Cardiac septum (tissue), 1 donor: Measurements from ENCODE around the gene KRTAP5-4. TPM values are rescaled to one million over a fixed set of nuclear protein-coding genes. Genes with fewer than 3 reads are reported as not detected.
"Not testable (repeated sequence)": the region's sequence is repeated elsewhere in the genome, so short reads cannot be mapped to it uniquely, and the experiment has no call there.

Source experiments
- DNase-seq: peaks from one replicate; pipeline ENCODE4 v3.0.0-alpha.2; 2020; ENCODE audit warnings: low spot score
- intact Hi-C: fragments of 100-400 bp; cut with DNase I; formaldehyde crosslinking; loops from one replicate; pipeline ENCODE4 v1.14.0; 2022
- total RNA-seq: library from RNA; stranded (reverse); fragmentation: NEBNext Ultra II Directional; extraction: Animal tissue kit (Norgen Biotek cat#: 25700); gene quantifications from one replicate; pipeline ENCODE4 v1.2.1, GENCODE V29; 2021
- donor health status: DM: no; HTN: no; CAD: no.

Gene KRTAP5-4
- total RNA-seq, 1 donor from 2014 or later = not detected

DNA sequence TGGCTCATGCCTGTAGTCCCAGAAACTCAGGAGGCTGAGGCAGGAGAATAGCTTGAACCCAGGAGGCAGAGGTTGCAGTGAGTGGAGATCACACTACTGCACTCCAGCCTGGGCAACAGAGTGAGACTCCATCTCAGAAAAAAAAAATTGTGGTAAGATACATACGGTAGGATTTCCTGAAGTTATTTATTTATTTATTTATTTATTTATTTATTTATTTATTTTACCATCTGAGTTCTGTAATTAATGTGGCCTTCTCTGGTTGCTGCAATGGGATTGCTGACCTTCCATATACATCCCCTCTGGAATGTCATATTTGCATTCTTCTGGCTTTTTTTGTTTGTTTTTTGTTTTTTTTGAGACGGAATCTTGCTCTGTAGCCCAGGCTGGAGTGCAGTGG, 39.0 kb downstream of the KRTAP5-4 start:
- intact Hi-C loops, DNase-seq: not testable (repeated sequence)

DNA sequence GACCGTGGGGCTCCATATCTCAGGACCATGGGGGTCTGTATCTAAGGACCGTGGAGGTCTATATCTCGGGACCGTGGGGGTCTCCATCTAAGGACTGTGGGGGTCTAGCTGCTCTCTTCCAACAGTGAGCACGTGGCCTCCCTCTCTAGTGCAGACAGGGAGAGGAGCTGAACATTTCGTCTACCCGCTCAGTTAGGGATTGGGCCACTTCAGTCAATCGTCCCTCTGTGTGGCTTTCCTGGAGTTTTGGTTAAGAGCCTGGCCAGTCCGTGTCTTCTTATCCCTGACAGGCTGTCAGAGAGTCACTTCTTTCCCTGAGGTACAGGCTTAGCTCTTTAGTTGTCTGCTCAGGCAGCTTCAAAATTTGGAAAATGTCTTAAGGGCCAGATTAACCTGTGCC, 40.0 kb downstream of the KRTAP5-4 start:
- no peak for DNase-seq
- intact Hi-C loops = no loop called here

DNA sequence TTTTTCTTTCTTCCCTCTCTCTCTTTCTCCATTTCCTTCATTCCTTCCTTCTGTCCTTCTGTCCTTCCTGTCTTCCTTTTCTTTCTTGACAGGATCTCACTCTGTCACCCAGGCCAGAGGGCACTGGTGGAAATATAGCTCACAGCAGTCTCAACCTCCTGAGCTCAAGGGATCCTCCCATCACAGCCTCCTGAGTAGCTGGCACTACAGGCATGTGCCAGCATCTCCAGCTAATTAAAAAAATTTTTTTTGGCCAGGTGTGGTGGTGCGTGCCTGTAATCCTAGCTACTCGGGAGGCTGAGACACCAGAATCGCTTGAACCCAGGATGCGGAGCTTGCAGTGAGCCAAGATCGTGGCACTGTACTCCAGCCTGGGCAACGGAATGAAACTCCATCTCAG, 45.1 kb downstream of the KRTAP5-4 start:
- intact Hi-C loops = no loop called here
- no peak for DNase-seq

DNA sequence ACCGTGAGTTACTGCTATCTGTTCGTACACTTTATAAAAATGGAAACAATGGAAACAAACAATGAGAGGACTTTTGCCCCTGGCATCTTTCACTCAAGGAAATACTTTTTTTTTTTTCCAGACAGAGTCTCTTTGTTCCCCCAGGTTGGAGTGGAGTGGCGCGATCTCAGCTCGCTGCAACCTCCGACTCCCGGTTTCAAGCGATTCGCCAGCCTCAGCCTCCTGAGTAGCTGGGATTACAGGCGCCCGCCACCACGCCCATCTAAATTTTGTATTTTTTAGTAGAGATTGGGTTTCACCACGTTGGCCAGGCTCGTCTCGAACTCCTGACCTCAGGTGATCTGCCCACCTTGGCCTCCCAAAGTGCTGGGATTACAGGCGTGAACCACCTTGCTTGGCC, 46.2 kb downstream of the KRTAP5-4 start:
- intact Hi-C loops, DNase-seq: not testable (repeated sequence)

DNA sequence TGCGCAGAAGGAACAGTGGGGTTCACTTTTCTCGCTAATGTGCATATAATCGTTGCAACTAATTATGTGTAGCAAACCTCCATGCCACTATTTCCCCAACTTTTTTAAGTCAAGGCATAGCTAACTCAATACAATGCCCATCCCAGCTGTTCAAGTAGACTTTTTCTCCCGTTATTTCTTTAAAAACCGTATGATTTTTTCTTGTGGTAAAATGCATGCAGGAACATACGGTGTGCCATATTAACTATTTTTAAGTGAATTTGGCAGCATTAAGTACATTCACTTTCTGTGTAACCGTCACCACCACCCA, 47.0 kb downstream of the KRTAP5-4 start:
- intact Hi-C loops = loop anchor here (1.0 to 5.0 kb wide), 2 partner anchors 29 to 38 kb away; no protein-coding TSS in a partner anchor
- DNase-seq = no peak

DNA sequence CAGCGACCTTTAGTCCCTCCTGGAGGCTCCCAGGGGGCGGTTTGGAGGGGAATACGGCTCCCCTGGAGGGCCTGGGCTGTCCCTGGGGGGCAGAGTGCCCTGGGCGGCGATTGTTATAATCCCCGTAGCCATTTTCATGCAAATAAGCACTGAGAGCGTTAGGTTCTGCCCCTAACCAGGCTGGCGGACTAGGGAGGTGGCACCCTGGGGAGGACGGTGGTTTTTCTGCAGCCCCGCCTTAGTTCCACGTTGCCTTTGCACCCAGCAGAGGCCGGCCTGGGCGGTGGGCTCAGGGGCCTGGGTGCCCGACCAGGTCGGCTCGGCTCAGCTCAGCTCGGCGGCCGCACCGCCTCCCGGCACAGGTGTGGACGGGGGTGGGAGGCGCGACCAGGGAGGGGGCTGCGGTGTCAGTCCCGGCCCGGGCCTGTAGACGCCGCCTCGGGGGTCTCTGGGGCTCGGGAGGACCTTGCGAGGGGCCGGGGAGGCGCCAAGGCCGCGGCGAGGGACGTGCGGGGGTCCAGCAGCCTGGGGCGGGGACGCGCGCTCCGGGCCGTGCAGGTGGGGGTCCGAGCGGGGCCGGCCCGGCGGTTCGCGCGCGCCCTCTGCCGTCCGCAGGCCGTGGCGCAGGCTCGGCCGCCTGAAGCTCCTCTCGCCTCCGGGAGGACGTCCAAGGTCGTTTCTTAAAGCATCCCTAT, 47.6 kb downstream of the KRTAP5-4 start:
- intact Hi-C loops = loop anchor here (1.0 to 5.0 kb wide), 2 partner anchors 28 to 37 kb away; no protein-coding TSS in a partner anchor
- DNase-seq = no peak

DNA sequence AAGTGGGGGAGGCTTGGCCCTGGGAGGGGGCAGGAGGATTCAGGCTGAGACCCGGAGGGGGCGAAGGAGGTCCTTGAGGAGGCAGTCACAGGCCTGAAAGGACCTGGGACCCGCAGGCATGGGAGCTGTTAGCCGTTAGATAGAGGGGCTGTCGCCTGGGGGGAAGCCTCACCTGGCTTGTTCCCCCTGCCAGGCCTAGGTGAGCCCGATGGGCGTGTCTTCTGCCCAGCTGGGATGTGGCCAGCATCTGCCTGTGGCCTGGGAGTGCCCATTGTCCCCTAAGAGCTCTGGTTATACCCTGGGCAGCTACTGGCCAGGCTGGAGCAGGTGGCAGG, 48.1 kb downstream of the KRTAP5-4 start:
- intact Hi-C loops = loop anchor here (1.0 to 5.0 kb wide), 2 partner anchors 28 to 37 kb away; no protein-coding TSS in a partner anchor
- no peak for DNase-seq

DNA sequence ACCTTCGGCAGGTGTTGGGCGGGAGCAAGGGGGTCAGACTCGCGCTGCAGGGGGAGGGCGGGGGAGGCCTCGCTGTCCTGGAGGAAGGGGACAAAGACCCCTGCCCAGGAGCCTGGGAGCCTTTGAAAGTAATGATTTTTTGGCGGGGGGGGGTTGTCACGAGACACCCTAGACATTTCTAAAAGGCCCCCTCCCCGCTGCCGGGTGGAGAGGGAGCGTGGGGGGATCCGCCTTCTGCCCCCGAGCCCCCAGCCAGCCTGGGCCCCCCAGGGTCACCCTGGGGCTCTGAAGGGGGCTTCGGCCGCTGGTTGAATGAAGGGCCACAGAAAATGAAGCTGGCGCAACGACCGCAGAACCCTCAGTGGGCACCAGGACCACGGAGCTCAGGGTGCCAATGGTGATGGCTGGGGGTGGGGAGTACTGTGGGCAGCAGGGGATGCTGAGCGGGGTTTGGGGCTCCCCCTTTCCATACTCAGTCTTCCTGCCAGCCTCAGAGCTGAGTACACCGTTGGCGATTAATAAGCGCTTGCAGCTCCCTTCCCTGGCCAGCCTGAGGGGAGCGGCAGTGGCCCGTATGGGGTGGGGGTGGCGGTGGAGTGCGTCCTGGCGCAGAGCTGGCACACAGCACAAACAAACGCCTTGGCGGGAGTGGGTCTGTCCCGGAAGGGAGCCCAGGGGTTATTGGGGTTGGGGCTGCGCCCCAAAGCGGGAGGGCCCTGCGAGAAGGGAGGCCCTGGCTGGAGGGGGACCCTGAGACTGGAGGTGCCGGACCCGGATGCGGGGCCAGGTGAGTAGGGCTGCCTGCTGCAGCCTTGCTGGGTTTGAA, 48.6 kb downstream of the KRTAP5-4 start:
- no peak for DNase-seq
- intact Hi-C loops = loop anchor here (5.0 kb wide), 1 partner anchor 36 kb away; no protein-coding TSS in a partner anchor

DNA sequence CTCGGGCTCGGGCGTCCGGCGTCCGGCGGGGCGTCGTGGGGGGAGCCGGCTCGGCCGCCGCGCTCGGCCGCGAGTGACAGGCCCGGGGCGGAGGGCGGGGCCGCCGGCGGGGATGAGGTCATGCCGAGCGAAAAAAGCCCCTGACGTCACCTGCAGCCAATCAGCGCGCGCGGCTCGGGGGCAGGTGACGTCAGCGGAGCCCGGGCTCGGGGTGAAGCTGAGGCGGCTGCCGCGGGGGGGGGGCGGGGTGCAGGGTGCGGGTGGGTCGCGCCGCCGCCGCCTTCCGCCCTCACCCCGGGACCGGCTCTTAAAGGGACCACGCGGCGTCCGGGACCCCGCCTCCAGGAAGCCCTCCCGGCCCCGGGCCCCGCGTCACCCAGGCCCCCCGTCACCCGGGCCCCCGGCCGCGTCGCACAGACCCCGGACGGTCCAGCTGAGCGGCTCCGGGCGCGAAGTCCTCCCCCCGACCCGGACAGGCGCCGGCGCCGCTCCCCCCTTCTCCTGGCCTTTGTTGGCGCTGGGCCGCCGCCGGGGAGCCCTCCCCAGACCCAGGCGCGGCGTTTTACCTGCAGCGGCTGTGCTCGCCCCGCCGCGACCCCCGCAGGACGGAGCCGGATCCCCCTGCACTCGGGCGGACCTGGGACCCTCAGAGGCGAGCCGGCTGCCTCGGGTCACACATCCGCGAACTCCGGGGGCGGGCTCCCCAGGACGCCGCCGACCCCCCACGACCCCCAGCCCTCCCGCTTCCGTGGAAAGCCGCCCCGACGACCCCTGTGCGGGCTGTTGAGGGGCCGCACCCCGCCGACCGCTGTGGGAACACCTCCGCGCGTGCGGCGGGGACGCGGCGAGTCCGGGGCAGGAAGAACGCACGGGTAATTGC, 49.5 kb downstream of the KRTAP5-4 start, which contains the start of gene DUSP8:
TSS of gene DUSP8 (minus strand) at position 75 of the 880 bp plus-strand sequence. CDS start 6,445 bp downstream, outside the sequence.
- peak; percentile 95 for DNase-seq
- intact Hi-C loops = loop anchor here (5.0 kb wide), 1 partner anchor 35 kb away; no protein-coding TSS in a partner anchor

DNA sequence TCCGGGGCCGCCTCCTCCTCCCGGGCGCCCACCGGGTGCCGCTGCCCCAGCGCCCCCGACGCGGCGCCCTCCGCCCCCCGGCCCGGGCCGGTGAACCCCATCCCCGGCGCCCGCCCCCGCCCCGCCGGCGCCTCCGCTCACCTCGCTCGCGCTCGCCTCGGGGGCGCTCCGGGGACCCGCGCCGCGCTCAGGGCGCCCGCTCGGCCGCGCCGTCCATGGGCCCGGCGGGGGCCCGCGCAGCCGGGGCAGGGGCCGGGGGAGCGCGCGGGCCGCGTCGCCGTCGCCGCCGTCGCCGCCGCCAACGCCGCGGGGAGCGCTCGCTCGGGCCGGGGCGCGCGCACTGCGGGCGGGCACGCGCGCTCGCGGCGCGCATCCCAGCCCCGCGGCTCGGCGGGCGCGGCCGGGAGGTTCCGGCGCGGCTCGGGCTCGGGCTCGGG, 50.2 kb downstream of the KRTAP5-4 start:
- intact Hi-C loops = loop anchor here (5.0 kb wide), 1 partner anchor 34 kb away; no protein-coding TSS in a partner anchor
- no peak for DNase-seq

Other genes starting within 250 kb of the KRTAP5-4 start
- 0.16 TPM for gene BRSK2, start 232.2 kb downstream of the KRTAP5-4 start, total RNA-seq
- gene MOB2, start 135.4 kb downstream of the KRTAP5-4 start, total RNA-seq = 48.5 TPM
- 36.9 TPM for gene DUSP8, start 49.9 kb downstream of the KRTAP5-4 start, total RNA-seq
- not detected for gene KRTAP5-1, start 36.9 kb downstream of the KRTAP5-4 start, total RNA-seq
- gene KRTAP5-2, start 23.8 kb downstream of the KRTAP5-4 start, total RNA-seq = not detected
- gene KRTAP5-3, start 13.7 kb downstream of the KRTAP5-4 start, total RNA-seq = not detected
- not detected for gene KRTAP5-5, start 7.6 kb upstream of the KRTAP5-4 start, total RNA-seq
- not detected for gene KRTAP5-6, start 75.1 kb upstream of the KRTAP5-4 start, total RNA-seq
- gene IFITM10, start 128.5 kb upstream of the KRTAP5-4 start, total RNA-seq = 2.0 TPM
- gene CTSD, start 141.8 kb upstream of the KRTAP5-4 start, total RNA-seq = 521 TPM
- gene SYT8, start 212.9 kb upstream of the KRTAP5-4 start, total RNA-seq = not detected
- 0.78 TPM for gene TNNI2, start 216.8 kb upstream of the KRTAP5-4 start, total RNA-seq
- gene LSP1, start 230.9 kb upstream of the KRTAP5-4 start, total RNA-seq = 35.1 TPM